M059J (cell line): ENCODE results near the gene GOLPH3L. TPM values are rescaled to one million over a fixed set of nuclear protein-coding genes. Genes with fewer than 3 reads are reported as not detected.
"Not testable (repeated sequence)": the region's sequence is repeated elsewhere in the genome, so short reads cannot be mapped to it uniquely, and the experiment has no call there.

ENCODE experiments used
- DNase-seq: peaks from one replicate; pipeline ENCODE4 v3.0.0-alpha.2; 2012; ENCODE audit warnings: low read depth
- total RNA-seq: library from RNA; depleted of rRNA; stranded (reverse); fragments of >200 nt; shearing (Covaris generic); gene quantifications from 2 replicates; pipeline ENCODE4 v1.2.3, GENCODE V29; 2014

Gene GOLPH3L
- total RNA-seq, 1 experiment from 2014 or later, result 29.9 TPM

- not testable (repeated sequence) for DNase-seq
Measured at GRCh38 chr1:150657064-150657463, 39.9 kb downstream of the GOLPH3L start.

DNA sequence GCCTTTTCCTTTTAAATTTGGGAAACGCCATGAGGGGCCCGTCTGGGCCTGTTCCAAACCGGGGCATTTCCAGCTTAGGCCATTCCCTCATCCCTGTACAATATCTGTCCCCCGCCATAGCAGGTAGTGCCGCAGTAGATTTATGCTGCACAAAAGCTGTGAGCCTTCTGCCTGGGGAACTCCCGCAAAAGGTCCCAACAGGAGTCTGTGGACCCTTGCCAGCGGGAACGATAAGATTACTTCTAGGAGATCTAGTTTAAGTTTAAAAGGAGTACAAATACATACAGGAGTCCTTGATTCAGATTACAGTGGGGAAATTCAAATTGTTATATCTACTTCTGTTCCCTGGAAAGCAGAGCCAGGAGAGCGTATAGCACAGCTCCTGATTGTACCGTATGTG lies 42.3 kb downstream of the GOLPH3L start:
- DNase-seq, result not testable (repeated sequence)

DNA sequence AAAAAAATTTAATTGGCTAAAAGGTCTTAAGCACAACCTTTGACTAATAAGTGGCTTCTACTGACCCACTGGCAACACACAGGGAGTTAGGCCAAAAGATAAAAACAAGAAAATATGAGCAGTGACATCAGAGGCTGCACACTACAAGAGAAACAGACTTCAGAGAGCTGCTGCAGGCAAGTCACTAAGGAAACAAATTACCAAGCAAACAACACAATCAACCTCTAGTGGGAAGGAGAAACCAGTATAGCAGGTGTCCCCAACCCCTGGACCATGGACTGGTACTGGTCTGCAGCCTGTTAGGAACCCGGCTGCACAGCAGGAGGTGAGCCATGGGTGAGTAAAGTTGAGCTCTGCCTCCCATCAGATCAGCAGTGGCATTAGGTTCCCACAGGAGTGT lies 46.8 kb downstream of the GOLPH3L start:
- peak; percentile 11 for DNase-seq

DNA sequence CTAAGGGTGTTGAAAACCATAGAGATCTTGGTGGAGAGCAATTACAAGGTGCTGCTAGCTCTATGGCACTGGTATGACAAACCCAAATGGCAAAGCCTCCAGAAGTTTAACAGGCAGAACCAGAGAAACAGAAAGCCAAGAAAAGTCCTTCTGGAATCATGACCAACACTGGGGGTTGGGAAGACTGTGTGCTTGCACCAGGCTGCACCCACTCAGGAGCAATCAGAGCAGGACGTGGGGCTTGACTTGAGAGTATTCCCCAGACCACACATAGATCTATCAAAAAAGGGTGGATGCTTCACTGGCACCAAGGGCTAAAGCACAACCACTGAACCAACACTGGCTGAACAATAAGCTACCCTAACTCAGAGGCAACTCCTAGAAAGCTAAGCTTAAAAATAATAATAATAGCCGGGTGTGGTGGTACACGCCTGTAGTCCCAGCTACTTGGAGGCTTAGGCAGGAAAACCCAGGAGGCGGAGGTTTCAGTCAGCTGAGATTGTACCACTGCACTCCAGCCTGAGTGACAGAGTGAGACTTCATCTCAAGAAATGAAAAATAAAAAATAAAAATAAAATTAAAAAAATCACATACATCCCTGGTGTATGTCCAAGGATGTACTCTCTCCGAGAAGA lies 47.4 kb downstream of the GOLPH3L start:
- no peak for DNase-seq

- DNase-seq, result no peak
Measured at GRCh38 chr1:150642296-150642695, 54.7 kb downstream of the GOLPH3L start.

- DNase-seq, result not testable (repeated sequence)
Measured at GRCh38 chr1:150641126-150641815, 55.7 kb downstream of the GOLPH3L start.

- not testable (repeated sequence) for DNase-seq
Measured at GRCh38 chr1:150638430-150638829, 58.5 kb downstream of the GOLPH3L start.

DNA sequence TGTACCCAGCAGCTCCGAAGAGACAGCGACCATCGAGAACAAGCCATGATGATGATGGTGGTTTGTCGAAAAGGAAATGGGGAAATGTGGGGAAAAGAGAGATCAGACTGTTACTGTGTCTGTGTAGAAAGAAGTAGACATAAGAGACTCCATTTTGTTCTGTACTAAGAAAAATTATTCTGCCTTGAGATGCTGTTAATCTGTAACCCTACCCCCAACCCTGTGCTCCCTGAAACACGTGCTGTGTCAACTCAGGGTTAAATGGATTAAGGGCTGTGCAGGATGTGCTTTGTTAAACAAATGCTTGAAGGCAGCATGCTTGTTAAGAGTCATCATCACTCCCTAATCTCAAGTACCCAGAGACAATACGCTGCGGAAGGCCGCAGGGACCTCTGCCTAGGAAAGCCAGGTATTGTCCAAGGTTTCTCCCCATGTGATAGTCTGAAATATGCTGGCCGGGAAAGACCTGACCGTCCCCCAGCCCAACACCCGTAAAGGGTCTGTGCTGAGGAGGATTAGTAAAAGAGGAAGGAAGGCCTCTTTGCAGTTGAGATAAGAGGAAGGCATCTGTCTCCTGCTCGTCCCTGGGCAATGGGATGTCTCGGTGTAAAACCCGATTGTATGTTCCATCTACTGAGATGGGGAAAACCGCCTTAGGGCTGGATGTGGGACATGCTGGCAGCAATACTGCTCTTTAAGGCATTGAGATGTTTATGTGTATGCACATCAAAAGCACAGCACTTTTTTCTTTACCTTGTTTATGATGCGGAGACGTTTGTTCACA lies 61.9 kb downstream of the GOLPH3L start:
- not testable (repeated sequence) for DNase-seq

DNA sequence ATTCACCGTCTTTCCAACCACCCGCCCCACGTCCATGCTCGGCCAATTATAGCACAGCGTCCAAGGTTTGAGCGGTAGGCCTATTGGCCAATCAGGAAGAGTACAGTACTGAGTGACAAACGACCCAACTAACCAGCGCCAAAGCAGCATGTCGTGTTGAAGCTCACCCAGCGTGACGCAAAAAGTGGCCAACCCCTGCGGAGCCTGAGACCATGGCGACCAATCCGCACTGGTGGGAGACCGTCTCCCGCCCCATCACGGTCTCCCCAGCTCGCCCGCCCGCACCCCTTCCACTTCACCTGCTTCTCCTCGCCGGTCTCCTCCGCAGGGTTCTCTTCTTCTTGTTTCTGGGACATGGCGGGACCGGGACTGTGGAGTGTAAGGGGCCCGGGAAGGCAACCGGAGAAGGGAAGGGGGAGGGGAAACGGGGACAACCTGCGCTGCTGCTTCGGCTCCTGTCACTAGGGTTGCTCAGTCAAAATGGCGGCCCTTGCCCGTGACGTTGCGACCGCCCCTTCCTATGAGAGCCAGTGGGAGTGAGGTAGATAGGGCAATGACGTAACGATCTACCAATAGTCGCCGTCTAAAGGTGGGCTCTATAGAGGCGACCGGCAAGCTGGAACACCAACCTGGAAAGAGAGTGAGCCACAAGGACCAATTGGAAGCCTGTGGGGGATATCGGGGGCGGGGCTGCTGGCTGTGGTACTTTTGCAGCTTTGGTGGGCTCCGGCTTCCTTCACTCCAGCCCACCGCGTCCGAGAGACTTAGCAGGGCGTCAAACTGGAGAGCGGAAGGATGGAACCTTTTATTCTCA lies 67.6 kb downstream of the GOLPH3L start, which contains the start of gene ENSA:
Gene ENSA, minus strand, starts transcription at position 498 of the 814 bp plus-strand sequence. Its CDS starts 142 bp downstream, at position 356.
- peak; percentile 100 for DNase-seq

GRCh38 chr1:150628766-150629114 lies 68.2 kb downstream of the GOLPH3L start:
- no peak for DNase-seq

- no peak for DNase-seq
Measured at GRCh38 chr1:150627826-150628410, 69.0 kb downstream of the GOLPH3L start.

GRCh38 chr1:150626150-150626549 lies 70.8 kb downstream of the GOLPH3L start:
- DNase-seq, result no peak

DNA sequence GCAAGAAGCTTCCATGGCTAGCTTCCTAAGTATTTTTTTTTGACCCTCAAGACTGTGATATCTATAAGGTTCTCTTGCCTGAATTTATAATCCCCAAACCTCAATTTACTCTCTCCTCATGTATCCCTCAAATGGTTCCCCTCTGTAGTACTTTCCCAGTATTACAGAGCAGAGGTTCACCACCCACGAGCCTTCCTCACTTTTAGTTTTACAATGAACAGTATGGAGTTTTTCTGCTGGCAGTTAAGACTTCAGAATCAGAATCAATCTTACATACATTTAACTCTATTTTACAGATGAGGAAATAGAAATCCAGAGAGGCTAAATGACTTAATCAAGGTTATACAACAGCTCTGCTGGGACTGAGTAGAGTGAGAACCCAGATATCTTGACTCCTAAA lies 72.4 kb downstream of the GOLPH3L start:
- DNase-seq, result not testable (repeated sequence)

DNA sequence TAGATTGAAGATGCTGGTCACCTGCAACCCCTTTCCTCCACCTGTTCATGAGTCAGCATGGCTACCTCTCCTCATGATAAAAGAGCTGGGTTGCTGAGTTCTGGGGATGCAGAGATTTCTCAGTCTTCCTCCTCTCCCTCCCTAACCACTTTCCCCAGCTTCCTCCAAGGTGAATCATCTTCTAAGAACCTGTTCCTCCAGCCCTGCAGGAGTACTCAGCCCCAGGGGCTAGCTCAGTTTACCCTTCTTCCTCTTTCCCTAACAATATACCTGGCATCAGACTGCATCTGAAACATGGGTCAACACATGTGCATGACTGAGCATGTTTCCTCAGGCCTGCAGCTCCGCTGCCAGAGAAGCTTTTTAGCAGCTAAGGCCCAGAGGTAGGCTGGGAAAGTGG lies 72.8 kb downstream of the GOLPH3L start:
- not testable (repeated sequence) for DNase-seq

- no peak for DNase-seq
Measured at GRCh38 chr1:150622303-150622975, 74.5 kb downstream of the GOLPH3L start.

DNA sequence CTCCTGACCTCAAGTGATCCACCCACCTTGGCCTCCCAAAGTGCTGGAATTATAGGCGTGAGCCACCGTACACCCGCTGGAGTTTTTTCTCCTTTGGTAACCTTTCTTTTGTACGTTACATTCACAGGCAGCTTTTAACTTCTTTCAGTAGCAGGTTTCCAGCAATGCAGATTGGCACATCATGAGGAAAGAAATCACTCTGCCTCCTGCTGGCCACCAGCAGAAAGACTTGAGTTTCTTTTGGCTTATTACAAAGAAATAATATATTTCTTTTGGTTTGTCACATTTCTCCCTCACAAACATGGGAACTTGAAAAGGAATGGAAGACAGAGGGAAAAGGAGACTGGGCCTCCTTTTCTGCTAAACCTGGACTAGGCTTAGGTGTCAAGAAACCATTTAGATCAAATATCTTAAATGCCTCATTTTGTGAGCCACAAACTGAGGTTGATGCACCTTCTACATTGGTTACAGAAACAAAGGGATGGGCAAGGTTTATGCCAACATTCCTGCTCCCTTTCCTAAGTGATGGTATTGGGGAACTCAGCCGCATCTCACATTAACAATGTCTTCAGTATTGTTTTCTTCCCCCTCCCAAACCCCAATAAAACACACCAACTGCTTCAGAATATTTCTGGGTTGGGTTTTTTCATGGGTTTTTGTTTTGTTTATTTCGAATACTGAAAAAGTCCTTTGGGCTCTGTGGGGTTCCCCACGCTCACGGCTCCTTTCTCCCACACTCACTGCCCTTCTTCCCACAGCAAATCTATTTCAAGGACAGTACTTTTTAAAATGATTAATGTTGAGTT lies 75.3 kb downstream of the GOLPH3L start:
- peak; percentile 53 for DNase-seq

DNA sequence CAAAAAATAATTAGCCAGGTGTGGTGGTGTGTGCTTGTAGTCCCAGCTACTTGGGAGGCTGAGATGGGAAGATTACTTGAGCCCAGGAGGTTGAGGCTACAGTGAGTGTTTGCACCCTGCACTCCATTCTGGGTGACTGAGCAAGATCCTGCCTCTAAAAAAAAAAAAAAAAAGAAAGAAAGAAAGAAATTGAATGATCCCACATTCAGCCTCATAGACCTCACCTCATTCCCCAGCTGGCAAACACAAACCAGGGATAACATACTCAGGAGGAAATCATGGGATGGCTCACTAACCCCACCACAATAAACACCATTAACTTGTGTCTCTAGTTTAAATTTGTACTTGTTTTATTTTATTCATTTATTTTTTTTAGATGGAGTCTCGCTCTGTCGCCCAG lies 76.0 kb downstream of the GOLPH3L start:
- DNase-seq, result no peak

GRCh38 chr1:150619576-150620509 lies 77.1 kb downstream of the GOLPH3L start:
- peak; percentile 81 for DNase-seq
